Osteoblast (primary cell): ENCODE data around the gene IQCE. TPM values are rescaled to one million over a fixed set of nuclear protein-coding genes. Genes with fewer than 3 reads are reported as not detected.

Experiments used
- DNase-seq: peaks from one replicate; pipeline ENCODE4 v3.0.0; 2011; ENCODE audit warnings: low spot score, mixed read lengths; ENCODE audit not compliant: insufficient read length; ENCODE audit errors: missing footprints
- H2AFZ ChIP-seq: 2 replicates; pipeline ENCODE4 v1.6.0; 2011; ENCODE audit warnings: mild to moderate bottlenecking, low read length
- H3K27ac ChIP-seq: 2 replicates; pipeline ENCODE4 v1.5.1; 2011; ENCODE audit warnings: mild to moderate bottlenecking, low read depth, low read length, moderate library complexity
- H3K27me3 ChIP-seq: 2 replicates; pipeline ENCODE4 v1.6.0; 2012; ENCODE audit warnings: mild to moderate bottlenecking, control low read depth, inconsistent platforms, low read length, moderate library complexity; ENCODE audit not compliant: insufficient read depth
- H3K36me3 ChIP-seq: 2 replicates; pipeline ENCODE4 v1.5.1; 2011; ENCODE audit warnings: mild to moderate bottlenecking, low read length, control low read depth, moderate library complexity; ENCODE audit not compliant: insufficient read depth
- H3K4me1 ChIP-seq: 2 replicates; pipeline ENCODE4 v1.5.1; 2011; ENCODE audit warnings: mild to moderate bottlenecking, low read length, control low read depth, moderate library complexity; ENCODE audit not compliant: insufficient read depth
- H3K4me2 ChIP-seq: 2 replicates; pipeline ENCODE4 v1.6.0; 2011; ENCODE audit warnings: mild to moderate bottlenecking, low read length; ENCODE audit not compliant: insufficient read depth
- H3K4me3 ChIP-seq: fragments of 200-600 bp; sonication (generic); 3 replicates; pipeline ENCODE4 v1.5.1; 2012; ENCODE audit warnings: mild to moderate bottlenecking, low read length, inconsistent platforms; ENCODE audit not compliant: insufficient read depth
- H3K79me2 ChIP-seq: 2 replicates; pipeline ENCODE4 v1.6.0; 2012; ENCODE audit warnings: mild to moderate bottlenecking, low read length, control low read depth, inconsistent platforms; ENCODE audit not compliant: insufficient read depth
- H3K9me3 ChIP-seq: 2 replicates; pipeline ENCODE4 v1.5.1; 2011; ENCODE audit warnings: low read depth, low read length, control low read depth
- H4K20me1 ChIP-seq: 2 replicates; pipeline ENCODE4 v1.6.0; 2012; ENCODE audit warnings: mild to moderate bottlenecking, low read length, control low read depth; ENCODE audit not compliant: insufficient read depth
- CTCF ChIP-seq: IDR thresholded peaks from 2 replicates; pipeline ENCODE4 v1.5.1; 2011; ENCODE audit warnings: mild to moderate bottlenecking, low read depth, low read length, moderate library complexity; ENCODE audit errors: extremely low read depth
- total RNA-seq: library from RNA; depleted of rRNA; stranded (reverse); fragments of >200 nt; gene quantifications from 2 replicates; pipeline ENCODE4 v1.2.3, GENCODE V29; 2012

IQCE gene
- total RNA-seq, 1 donor: 18.8 TPM

DNA sequence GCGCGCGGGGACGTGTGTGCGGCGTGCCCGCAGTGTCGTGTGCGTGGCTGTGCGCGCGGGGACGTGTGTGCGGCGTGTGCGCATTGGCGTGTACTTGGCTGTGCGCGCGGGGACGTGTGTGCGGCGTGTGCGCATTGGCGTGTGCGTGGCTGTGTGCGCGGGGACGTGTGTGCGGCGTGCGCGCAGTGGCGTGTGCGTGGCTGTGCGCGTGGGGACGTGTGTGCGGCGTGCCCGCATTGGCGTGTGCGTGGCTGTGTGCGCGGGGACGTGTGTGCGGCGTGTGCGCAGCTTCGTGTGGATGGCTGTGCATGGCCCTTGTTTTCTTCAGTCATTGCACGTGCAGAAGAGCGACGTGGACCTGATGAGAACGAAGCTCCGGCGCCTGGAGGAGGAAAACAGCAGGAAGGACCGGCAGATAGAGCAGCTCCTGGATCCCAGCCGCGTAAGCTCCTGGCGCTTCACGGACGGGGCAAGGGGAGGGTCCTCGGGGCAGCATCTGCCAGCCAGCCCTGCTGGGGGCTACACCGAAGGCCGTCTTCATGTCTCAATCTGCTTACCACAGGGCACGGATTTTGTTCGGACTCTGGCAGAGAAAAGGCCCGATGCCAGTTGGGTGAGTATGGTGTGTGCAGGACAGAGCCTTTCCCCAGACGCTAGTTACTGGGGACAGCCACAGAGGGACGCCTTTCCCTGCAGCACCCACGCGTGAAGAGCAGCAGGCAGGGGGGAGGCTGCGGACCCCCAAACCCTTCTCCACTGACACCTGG is 19.3 kb downstream of the IQCE start:
- Histone ChIP-seq H3K4me2 (no peak overlapping the region), H3K27me3 (no peaks in the 10 kb centered on the region), H3K4me3 (no peak overlapping the region), H3K36me3 (peaks cover 11% of the 10 kb centered on the region), H2AFZ (no peak overlapping the region), H4K20me1 (peaks cover 12% of the 10 kb centered on the region), H3K79me2 (no peaks in the 10 kb centered on the region), H3K27ac (no peak overlapping the region), H3K4me1 (peaks cover 7% of the 10 kb centered on the region), H3K9me3 (no peaks in the 10 kb centered on the region)
- TF ChIP-seq CTCF: no peak
- DNase-seq: peak; percentile 34

DNA sequence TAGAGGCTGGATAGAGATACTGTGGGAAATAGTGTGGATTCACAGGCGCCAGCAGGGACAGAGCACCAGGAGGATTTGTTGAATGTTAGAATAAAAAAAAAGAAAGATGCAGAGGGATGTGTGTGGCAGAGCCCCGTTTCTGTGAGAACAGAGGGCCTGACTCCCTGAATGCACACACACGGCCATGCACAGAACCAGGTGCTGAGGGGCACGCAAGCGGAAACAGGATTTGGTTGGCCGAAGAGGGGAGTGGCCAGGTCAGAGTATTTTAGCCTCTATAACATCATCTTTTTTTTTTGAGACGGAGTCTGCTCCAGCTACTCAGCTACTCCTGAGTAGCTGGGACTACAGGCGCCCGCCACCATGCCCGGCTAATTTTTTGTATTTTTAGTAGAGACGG is 21.9 kb downstream of the IQCE start:
- Histone ChIP-seq H3K4me1 (peaks cover 6% of the 10 kb centered on the region), H3K9me3 (no peaks in the 10 kb centered on the region), H3K4me2 (no peak overlapping the region), H2AFZ (no peak overlapping the region), H3K27ac (no peak overlapping the region), H3K4me3 (no peak overlapping the region), H3K79me2 (no peaks in the 10 kb centered on the region), H4K20me1 (peaks cover 11% of the 10 kb centered on the region), H3K36me3 (peaks cover 12% of the 10 kb centered on the region), H3K27me3 (no peaks in the 10 kb centered on the region)
- TF ChIP-seq CTCF: no peak
- DNase-seq: no peak

GRCh38 chr7:2582006-2582735 is 23.4 kb downstream of the IQCE start:
- Histone ChIP-seq H3K4me2 (no peak overlapping the region), H3K4me3 (no peak overlapping the region), H4K20me1 (peaks cover under 1% of the 10 kb centered on the region), H3K9me3 (no peaks in the 10 kb centered on the region), H3K27ac (no peak overlapping the region), H3K4me1 (no peaks in the 10 kb centered on the region), H3K27me3 (no peaks in the 10 kb centered on the region), H3K79me2 (no peaks in the 10 kb centered on the region), H3K36me3 (peaks cover 19% of the 10 kb centered on the region), H2AFZ (no peak overlapping the region)
- peak; percentile 57 for DNase-seq
- no peak for TF ChIP-seq CTCF
